ENCODE results near the gene CLCN3. TPM values are rescaled to one million over a fixed set of nuclear protein-coding genes. Genes with fewer than 3 reads are reported as not detected.

Gene CLCN3
- total and polyA plus RNA-seq, 2 of the 13 experiments (the other 11 are each of a cell fraction or from before 2014, with no cell fraction given), result 13.6 to 23.7 TPM

DNA sequence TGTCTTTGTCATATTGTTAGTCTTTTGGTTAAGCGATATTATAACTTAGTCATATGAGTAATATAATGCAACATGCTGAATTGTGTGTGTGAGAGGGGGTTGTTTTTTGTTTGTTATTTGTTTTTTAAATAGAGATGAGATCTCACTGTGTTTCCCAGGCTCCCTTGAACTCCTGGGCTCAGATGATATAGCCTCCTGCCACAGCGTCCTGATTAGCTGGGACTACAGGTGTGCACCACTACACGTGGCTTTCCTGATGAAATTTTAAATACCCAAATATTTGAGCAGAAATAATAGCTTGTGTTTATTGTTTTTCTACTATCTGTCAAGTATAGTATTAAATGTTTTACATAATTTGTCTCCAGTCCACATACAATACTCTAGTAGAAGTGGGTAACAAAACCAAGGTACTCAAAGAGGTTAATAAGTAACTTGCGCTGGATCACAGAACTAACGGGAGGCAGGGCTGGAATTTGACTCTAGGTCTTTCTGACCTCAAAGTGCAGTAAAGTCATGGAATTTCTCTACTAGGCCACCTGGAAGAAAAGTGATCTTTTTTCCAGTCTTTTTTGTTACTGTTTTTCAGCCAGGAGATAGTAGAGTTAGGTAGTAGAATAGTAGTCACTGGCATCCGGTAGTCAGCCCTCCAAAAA lies 47.8 kb downstream of the CLCN3 start (continued):
- TF ChIP-seq FIP1L1 (IDR thresholded peaks at IDR 0.05; ENCODE audit: borderline replicate concordance, insufficient read depth, low read depth, low read length), result no peak
- TF ChIP-seq MYC (CRISPR knock-in tag; IDR thresholded peaks at IDR 0.05; ENCODE audit: borderline replicate concordance), result no peak
- TF ChIP-seq CBX1 (IDR thresholded peaks at IDR 0.05; ENCODE audit: low read depth), result no peak
- no peak for TF ChIP-seq CREB1 (IDR thresholded peaks at IDR 0.05)
- TF ChIP-seq CREB1 (CRISPR knock-in tag; IDR thresholded peaks at IDR 0.05), result peak; percentile 38; the same call in 1 of the 2 replicates
- TF ChIP-seq NFATC3 (CRISPR knock-in tag; IDR thresholded peaks at IDR 0.05), result no peak
- TF ChIP-seq MLLT10 (CRISPR knock-in tag; IDR thresholded peaks at IDR 0.05), result no peak
- TF ChIP-seq ZNF350 (CRISPR knock-in tag; IDR thresholded peaks at IDR 0.05; ENCODE audit: borderline replicate concordance, low read depth), result no peak
- TF ChIP-seq, protein P1, sequence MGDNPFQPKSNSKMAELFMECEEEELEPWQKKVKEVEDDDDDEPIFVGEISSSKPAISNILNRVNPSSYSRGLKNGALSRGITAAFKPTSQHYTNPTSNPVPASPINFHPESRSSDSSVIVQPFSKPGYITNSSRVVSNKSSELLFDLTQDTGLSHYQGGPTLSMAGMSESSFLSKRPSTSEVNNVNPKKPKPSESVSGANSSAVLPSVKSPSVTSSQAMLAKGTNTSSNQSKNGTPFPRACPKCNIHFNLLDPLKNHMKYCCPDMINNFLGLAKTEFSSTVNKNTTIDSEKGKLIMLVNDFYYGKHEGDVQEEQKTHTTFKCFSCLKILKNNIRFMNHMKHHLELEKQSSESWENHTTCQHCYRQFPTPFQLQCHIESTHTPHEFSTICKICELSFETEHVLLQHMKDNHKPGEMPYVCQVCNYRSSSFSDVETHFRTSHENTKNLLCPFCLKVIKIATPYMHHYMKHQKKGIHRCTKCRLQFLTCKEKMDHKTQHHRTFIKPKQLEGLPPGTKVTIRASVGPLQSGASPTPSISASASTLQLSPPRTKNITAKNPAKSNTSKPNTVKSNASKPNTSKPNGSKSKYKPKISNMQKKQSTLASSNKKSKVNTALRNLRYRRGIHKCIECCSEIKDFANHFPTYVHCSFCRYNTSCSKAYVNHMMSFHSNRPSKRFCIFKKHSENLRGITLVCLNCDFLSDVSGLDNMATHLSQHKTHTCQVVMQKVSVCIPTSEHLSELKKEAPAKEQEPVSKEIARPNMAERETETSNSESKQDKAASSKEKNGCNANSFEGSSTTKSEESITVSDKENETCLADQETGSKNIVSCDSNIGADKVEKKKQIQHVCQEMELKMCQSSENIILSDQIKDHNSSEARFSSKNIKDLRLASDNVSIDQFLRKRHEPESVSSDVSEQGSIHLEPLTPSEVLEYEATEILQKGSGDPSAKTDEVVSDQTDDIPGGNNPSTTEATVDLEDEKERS (CRISPR knock-in tag; IDR thresholded peaks at IDR 0.05), result no peak
- no peak for TF ChIP-seq ISX (CRISPR knock-in tag; conservative IDR thresholded peaks at IDR 0.05)
- TF ChIP-seq ZNF501 (CRISPR knock-in tag; IDR thresholded peaks at IDR 0.05), result no peak
- no peak for TF ChIP-seq MBD4 (IDR thresholded peaks at IDR 0.05; ENCODE audit: borderline replicate concordance, low read length)
- no peak for TF ChIP-seq ZNF709 (CRISPR knock-in tag; IDR thresholded peaks at IDR 0.05)
- no peak for TF ChIP-seq ZNF225 (CRISPR knock-in tag; IDR thresholded peaks at IDR 0.05)
- peak; percentile 54; the same call in 1 of the 2 replicates for TF ChIP-seq SOX5 (CRISPR knock-in tag; IDR thresholded peaks at IDR 0.05; ENCODE audit: borderline replicate concordance)
- TF ChIP-seq, protein P2, sequence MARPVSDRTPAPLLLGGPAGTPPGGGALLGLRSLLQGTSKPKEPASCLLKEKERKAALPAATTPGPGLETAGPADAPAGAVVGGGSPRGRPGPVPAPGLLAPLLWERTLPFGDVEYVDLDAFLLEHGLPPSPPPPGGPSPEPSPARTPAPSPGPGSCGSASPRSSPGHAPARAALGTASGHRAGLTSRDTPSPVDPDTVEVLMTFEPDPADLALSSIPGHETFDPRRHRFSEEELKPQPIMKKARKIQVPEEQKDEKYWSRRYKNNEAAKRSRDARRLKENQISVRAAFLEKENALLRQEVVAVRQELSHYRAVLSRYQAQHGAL (CRISPR knock-in tag; IDR thresholded peaks at IDR 0.05; ENCODE audit: not compliant biosample characterization), result no peak
- no peak for TF ChIP-seq SKI (IDR thresholded peaks at IDR 0.05; ENCODE audit: partially characterized antibody)
- peak; percentile 34; the same call in 1 of the 2 replicates for TF ChIP-seq PHF21A (CRISPR knock-in tag; IDR thresholded peaks at IDR 0.05)
- peak; percentile 93 for TF ChIP-seq TEAD3 (CRISPR knock-in tag; optimal IDR thresholded peaks at IDR 0.05; ENCODE audit: borderline replicate concordance)
- TF ChIP-seq ZNF124 (CRISPR knock-in tag; IDR thresholded peaks at IDR 0.05), result no peak
- TF ChIP-seq, protein P3, sequence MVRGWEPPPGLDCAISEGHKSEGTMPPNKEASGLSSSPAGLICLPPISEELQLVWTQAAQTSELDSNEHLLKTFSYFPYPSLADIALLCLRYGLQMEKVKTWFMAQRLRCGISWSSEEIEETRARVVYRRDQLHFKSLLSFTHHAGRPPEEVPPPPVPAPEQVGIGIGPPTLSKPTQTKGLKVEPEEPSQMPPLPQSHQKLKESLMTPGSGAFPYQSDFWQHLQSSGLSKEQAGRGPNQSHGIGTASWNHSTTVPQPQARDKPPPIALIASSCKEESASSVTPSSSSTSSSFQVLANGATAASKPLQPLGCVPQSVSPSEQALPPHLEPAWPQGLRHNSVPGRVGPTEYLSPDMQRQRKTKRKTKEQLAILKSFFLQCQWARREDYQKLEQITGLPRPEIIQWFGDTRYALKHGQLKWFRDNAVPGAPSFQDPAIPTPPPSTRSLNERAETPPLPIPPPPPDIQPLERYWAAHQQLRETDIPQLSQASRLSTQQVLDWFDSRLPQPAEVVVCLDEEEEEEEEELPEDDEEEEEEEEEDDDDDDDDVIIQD (CRISPR knock-in tag; IDR thresholded peaks at IDR 0.05; ENCODE audit: low read depth), result peak; percentile 69; the same call in 1 of the 2 replicates
- no peak for TF ChIP-seq STAG1 (CRISPR knock-in tag; IDR thresholded peaks at IDR 0.05)
- TF ChIP-seq ZNF260 (CRISPR knock-in tag; IDR thresholded peaks at IDR 0.05; ENCODE audit: borderline replicate concordance, low read depth), result no peak
- no peak for TF ChIP-seq ZNF629 (CRISPR knock-in tag; conservative IDR thresholded peaks at IDR 0.05)
- TF ChIP-seq, protein P4, sequence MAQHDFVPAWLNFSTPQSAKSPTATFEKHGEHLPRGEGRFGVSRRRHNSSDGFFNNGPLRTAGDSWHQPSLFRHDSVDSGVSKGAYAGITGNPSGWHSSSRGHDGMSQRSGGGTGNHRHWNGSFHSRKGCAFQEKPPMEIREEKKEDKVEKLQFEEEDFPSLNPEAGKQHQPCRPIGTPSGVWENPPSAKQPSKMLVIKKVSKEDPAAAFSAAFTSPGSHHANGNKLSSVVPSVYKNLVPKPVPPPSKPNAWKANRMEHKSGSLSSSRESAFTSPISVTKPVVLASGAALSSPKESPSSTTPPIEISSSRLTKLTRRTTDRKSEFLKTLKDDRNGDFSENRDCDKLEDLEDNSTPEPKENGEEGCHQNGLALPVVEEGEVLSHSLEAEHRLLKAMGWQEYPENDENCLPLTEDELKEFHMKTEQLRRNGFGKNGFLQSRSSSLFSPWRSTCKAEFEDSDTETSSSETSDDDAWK (CRISPR knock-in tag; IDR thresholded peaks at IDR 0.05), result no peak
- TF ChIP-seq ATF7-NPFF (CRISPR knock-in tag; IDR thresholded peaks at IDR 0.05; ENCODE audit: low read depth), result no peak

All from HepG2 (cell line).